Nephron progenitor cell (in vitro differentiated cells): ENCODE results near the gene FAM193A.

Experiments used
- DNase-seq: peaks from one replicate; pipeline ENCODE4 v3.0.0; 2021
- H3K27ac Mint-ChIP-seq: 2 replicates; pipeline ENCODE4 v1.8.0; 2021; ENCODE audit warnings: mild to moderate bottlenecking, moderate library complexity, mixed read lengths
- H3K27me3 Mint-ChIP-seq: 2 replicates; pipeline ENCODE4 v1.8.0; 2021; ENCODE audit warnings: mild to moderate bottlenecking, low read depth, mixed read lengths; ENCODE audit not compliant: poor library complexity
- H3K36me3 Mint-ChIP-seq: 2 replicates; pipeline ENCODE4 v1.8.0; 2021; ENCODE audit warnings: low read depth, mixed read lengths
- H3K4me1 Mint-ChIP-seq: 2 replicates; pipeline ENCODE4 v1.8.0; 2021; ENCODE audit warnings: mixed read lengths
- H3K4me3 Mint-ChIP-seq: 2 replicates; pipeline ENCODE4 v1.8.0; 2021; ENCODE audit warnings: mild to moderate bottlenecking, moderate library complexity, mixed read lengths
- H3K9me3 Mint-ChIP-seq: 2 replicates; pipeline ENCODE4 v1.8.0; 2021; ENCODE audit warnings: mild to moderate bottlenecking, moderate library complexity, mixed read lengths
- CTCF ChIP-seq: fragments of 200-600 bp; sonication (generic); IDR thresholded peaks from 2 replicates; pipeline ENCODE4 v1.5.0; 2021; ENCODE audit warnings: antibody characterized with exemption

Gene FAM193A

GRCh38 chr4:2745981-2746806, 209.7 kb downstream of the FAM193A start:
- peaks cover 22% of the 10 kb centered on the region for H3K4me1 Mint-ChIP-seq
- no peak for TF ChIP-seq CTCF
- peak overlapping the region; percentile 74 for H3K27ac Mint-ChIP-seq
- no peak for DNase-seq
- H3K4me3 Mint-ChIP-seq, result no peak overlapping the region
- no peaks in the 10 kb centered on the region for H3K9me3 Mint-ChIP-seq
- H3K36me3 Mint-ChIP-seq, result peaks cover 23% of the 10 kb centered on the region
- peaks cover 4% of the 10 kb centered on the region for H3K27me3 Mint-ChIP-seq

DNA sequence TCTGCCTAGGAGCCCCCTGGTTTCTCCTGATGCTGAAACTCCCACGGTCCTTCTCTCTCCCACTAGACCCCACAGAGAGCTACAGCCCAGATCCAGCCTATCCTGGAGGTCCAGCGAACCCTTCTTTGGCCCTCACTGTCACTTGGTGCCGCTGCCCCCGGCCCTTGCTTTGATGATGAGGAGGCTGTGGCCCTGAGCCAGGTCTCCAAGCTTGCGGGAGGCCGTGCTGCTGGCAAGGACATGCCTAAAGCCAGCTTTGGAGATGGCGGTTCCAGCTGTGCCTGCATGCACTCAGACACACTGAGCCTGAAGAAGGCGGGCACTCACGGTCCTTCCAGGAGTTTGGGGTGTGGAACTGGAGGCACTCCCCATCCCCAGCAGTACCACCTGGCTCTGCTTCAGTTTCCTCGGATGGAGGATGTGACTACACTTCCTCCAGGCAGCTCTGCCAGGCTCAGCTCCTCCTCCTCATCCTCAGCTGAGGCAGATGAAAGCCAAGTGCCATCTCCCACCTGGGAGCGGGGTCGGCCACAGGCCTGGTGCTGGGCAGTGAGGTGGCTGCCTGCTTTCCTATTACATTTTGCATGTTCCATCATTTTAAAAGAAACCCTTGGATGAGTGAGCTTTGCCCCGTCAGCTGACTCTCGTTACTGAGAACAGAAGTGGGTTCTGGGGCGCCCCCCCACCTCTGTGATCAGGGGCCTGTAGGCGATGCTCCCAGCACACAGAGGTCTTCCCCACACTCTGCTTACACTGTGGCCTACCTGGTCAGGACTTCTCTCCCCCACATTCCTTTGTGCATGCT, 210.6 kb downstream of the FAM193A start:
- peaks cover 23% of the 10 kb centered on the region for H3K36me3 Mint-ChIP-seq
- H3K4me1 Mint-ChIP-seq, result peaks cover 22% of the 10 kb centered on the region
- H3K4me3 Mint-ChIP-seq, result no peak overlapping the region
- H3K27ac Mint-ChIP-seq, result no peak overlapping the region
- H3K9me3 Mint-ChIP-seq, result no peaks in the 10 kb centered on the region
- peaks cover 4% of the 10 kb centered on the region for H3K27me3 Mint-ChIP-seq
- no peak for TF ChIP-seq CTCF
- DNase-seq, result no peak

DNA sequence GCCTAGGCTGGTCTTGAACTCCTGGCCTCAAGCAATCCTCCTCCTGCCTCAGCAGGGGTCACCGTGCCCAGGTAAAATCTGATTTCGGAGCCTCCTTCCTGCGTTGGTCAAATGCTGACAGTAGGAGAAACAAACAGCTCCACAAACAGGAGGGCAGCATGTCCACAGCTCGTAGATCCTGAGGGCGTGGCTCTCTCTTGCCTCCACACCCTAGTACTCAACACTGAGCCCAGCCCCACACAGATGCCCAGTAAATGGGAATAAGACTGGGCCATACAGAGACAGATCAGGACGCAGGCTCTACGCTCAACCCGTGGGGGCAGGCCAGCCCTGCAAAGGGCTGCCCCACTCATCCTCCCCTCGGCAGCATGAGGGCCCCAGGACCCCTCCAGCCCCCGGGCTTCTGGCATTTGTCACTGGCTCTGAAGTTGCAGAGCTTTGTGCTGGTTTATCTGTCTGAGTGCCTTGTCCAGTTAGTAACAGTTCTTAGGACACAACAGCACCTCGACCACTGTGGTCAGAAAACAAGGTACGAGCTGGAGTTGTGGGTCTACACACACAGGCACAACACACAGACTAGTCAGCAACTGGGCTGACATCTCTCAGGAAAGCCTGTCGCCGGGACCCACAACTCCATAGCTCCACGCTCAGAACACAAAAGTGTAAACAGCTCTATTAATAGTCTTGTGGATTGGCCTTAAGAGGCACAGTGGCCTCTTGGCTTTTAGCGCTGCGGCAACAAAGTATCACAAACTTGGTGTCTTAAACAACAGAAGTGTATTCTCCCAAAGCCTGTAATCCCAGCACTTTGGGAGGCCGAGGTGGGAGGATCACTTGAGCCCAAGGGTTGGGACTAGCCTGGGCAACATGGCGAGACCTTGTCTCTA, 214.5 kb downstream of the FAM193A start:
- Mint-ChIP-seq H3K4me3 (no peak overlapping the region), H3K9me3 (no peaks in the 10 kb centered on the region), H3K27me3 (peaks cover 4% of the 10 kb centered on the region), H3K27ac (no peak overlapping the region), H3K36me3 (peaks cover 11% of the 10 kb centered on the region), H3K4me1 (peaks cover 37% of the 10 kb centered on the region)
- DNase-seq, result no peak
- no peak for TF ChIP-seq CTCF

- H3K36me3 Mint-ChIP-seq, result no peaks in the 10 kb centered on the region
- DNase-seq, result no peak
- no peaks in the 10 kb centered on the region for H3K9me3 Mint-ChIP-seq
- peaks cover 12% of the 10 kb centered on the region for H3K27me3 Mint-ChIP-seq
- H3K27ac Mint-ChIP-seq, result no peak overlapping the region
- no peak for TF ChIP-seq CTCF
- peaks cover 23% of the 10 kb centered on the region for H3K4me1 Mint-ChIP-seq
- no peak overlapping the region for H3K4me3 Mint-ChIP-seq
Measured at GRCh38 chr4:2753436-2753835, 217.0 kb downstream of the FAM193A start.

DNA sequence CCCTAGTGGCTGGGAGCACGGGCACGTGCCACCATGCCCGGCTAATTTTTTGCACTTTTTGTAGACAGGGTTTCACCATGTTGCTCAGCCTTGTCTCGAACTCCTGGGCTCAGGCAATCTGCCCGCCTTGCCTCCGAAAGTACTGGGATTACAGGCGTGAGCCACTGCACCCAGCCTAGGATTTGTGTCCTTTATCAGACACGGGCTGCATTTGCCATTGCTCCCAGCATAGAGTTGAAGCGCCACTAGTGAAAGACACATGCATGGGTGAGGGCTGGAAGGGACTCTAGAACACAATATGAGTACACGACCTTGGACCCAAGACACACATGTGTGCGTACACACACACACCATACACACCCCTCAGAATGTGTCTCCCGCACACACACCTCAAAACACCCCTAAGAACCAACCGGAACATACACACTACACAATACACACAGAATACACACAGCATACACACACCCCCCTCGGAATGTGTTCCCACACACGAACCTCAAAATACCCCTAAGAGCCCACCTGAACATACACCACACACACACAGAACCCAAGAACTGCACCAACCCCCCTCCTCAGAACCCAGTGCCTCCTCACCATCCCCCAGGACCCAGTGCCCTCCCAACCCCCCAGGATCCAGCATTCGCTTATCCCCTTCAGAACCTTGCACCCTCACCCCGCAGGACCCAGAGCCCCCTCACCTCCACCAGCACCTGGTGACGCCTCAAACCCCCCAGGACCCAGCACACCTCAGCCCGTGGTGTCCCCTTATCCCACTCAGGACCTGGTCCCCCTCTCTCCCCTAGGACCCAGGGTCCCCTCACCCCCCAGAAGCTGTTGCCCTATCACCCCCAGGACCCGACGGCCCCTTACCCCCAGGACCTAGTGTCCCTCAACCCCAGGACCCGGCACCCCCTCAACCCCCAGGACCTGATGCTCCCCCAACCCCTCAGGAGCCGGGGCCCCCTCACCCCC, 218.7 kb downstream of the FAM193A start:
- Mint-ChIP-seq H3K27ac (no peak overlapping the region), H3K36me3 (no peaks in the 10 kb centered on the region), H3K27me3 (peaks cover 14% of the 10 kb centered on the region)

More for the DNA sequence above, 218.7 kb downstream of the FAM193A start:
- Mint-ChIP-seq H3K4me3 (peak overlapping the region; percentile 84), H3K9me3 (no peaks in the 10 kb centered on the region), H3K4me1 (peaks cover 23% of the 10 kb centered on the region)
- no peak for TF ChIP-seq CTCF
- DNase-seq, result no peak
